ENCODE results near the gene VPS39.

DNA sequence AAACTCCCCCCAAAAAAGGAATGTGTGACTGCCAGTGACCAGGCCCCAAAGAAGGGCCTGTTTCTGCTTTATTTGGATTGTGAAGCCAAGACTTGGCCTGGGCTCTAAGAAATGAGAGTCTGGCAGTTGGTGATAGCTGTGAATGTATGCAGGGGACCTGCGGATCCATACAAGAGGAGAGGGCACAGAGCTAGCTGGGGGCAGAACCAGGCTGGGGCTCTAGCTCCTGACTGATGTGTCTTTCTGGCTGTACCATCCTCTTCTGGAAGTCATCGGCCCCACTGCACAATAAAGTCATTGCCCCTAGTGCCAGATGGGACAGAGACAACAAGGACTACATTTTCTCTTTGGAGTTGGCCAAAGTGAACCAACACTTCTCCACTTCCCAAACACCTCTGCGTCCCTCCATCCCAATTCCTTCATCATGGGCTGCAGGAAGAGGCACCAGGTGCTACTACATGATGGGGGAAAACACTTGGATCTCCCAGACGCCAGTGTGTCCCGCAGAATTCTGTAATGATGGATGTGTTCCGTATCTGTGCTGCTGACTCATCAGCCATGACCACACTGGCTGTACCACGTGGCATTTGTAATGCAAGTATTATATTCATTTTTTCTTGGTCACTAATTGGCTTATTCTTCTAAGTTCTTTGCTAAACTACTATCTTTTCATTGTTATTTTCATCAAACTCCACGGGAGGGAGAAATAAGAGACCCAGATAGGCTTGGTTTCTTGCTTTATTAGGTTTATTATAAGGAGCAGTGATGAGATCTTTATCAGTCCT, 49.9 kb downstream of the VPS39 start:
- TF ChIP-seq CTCF (optimal IDR thresholded peaks at IDR 0.05 in 1 of 3, IDR thresholded peaks at IDR 0.05 in 1 of 3, conservative IDR thresholded peaks at IDR 0.05 in 1 of 3; ENCODE audit: extremely low read depth in 1 of 3, insufficient read depth in 2 of 3, low read length in 3 of 3) (no peak), EZH2 (IDR thresholded peaks at IDR 0.05; ENCODE audit: low read length) (no peak)
